HEK293 (cell line): ENCODE data around the gene FTSJ1.

ENCODE experiments used
- CTCF ChIA-PET: fragments of 350-600 bp; formaldehyde crosslinking; extraction: SDS; loops from one replicate; lab custom pipeline; 2021; ENCODE audit warnings: antibody characterized with exemption; lab: Yijun Ruan, JAX
- POLR2A ChIA-PET: fragments of 300-600 bp; formaldehyde crosslinking; extraction: SDS; loops from one replicate; lab custom pipeline; 2020; ENCODE audit warnings: antibody characterized with exemption, inconsistent platforms; lab: Yijun Ruan, JAX
- H3K27ac ChIP-seq: fragments of 200-500 bp; sonication (Bioruptor generic); 2 replicates; pipeline ENCODE4 v1.5.1; 2014; ENCODE audit warnings: low read depth, low read length, control low read depth, inconsistent platforms; ENCODE audit errors: extremely low read depth
- H3K36me3 ChIP-seq, 2 experiments: fragments of 200-500 bp in 1 of 2; sonication (Bioruptor generic) in 1 of 2; 1 replicate in 1 of 2; 2 replicates in 1 of 2; pipeline ENCODE4 v1.5.1; 2014 to 2017; ENCODE audit warnings: inconsistent platforms in 2 of 2, low read length in 2 of 2; ENCODE audit not compliant: control insufficient read depth in 2 of 2, insufficient read depth in 1 of 2
- H3K4me1 ChIP-seq: fragments of 200-500 bp; sonication (Bioruptor generic); 2 replicates; pipeline ENCODE4 v1.5.1; 2014; ENCODE audit warnings: mild to moderate bottlenecking, low read length, inconsistent platforms; ENCODE audit not compliant: control insufficient read depth, insufficient read depth
- H3K4me3 ChIP-seq: 2 replicates; pipeline ENCODE4 v1.5.1; 2011; ENCODE audit warnings: low read depth, mild to moderate bottlenecking, control low read depth, low read length, moderate library complexity
- H3K9me3 ChIP-seq: fragments of 200-500 bp; sonication (Bioruptor generic); 2 replicates; pipeline ENCODE4 v1.5.1; 2014; ENCODE audit warnings: low read depth, low read length, inconsistent platforms; ENCODE audit not compliant: control insufficient read depth, insufficient read depth
- SETDB1 ChIP-seq: IDR thresholded peaks from one replicate; pipeline ENCODE4 v1.6.1; 2017; ENCODE audit warnings: mild to moderate bottlenecking, low read length, moderate library complexity, mixed read lengths; ENCODE audit not compliant: insufficient read length
- ZBTB48 ChIP-seq: fragments of 450-650 bp; formaldehyde crosslinking; IDR thresholded peaks from 2 replicates; pipeline ENCODE4 v1.5.1; 2016; ENCODE audit warnings: missing biosample characterization, missing genetic modification characterization
- ZBTB49 ChIP-seq: fragments of 450-650 bp; formaldehyde crosslinking; IDR thresholded peaks from 2 replicates; pipeline ENCODE4 v1.5.1; 2016; ENCODE audit warnings: missing biosample characterization, missing genetic modification characterization, low read depth
- ZFHX2 ChIP-seq: fragments of 450-650 bp; formaldehyde crosslinking; conservative IDR thresholded peaks from 2 replicates; pipeline ENCODE4 v1.5.1; 2016; ENCODE audit warnings: missing biosample characterization, missing genetic modification characterization
- ZNF175 ChIP-seq: fragments of 450-650 bp; formaldehyde crosslinking; IDR thresholded peaks from 2 replicates; pipeline ENCODE4 v1.5.1; 2016; ENCODE audit warnings: missing biosample characterization, missing genetic modification characterization
- ZNF26 ChIP-seq: fragments of 450-650 bp; formaldehyde crosslinking; IDR thresholded peaks from 2 replicates; pipeline ENCODE4 v1.5.1; 2016; ENCODE audit warnings: missing biosample characterization, missing genetic modification characterization
- ZNF266 ChIP-seq: fragments of 450-650 bp; formaldehyde crosslinking; IDR thresholded peaks from 2 replicates; pipeline ENCODE4 v1.5.1; 2016; ENCODE audit warnings: missing biosample characterization, missing genetic modification characterization, low read depth
- ZNF324 ChIP-seq: fragments of 450-650 bp; formaldehyde crosslinking; IDR thresholded peaks from 2 replicates; pipeline ENCODE4 v1.5.1; 2016; ENCODE audit warnings: missing biosample characterization, missing genetic modification characterization
- ZNF341 ChIP-seq: fragments of 450-650 bp; formaldehyde crosslinking; IDR thresholded peaks from 2 replicates; pipeline ENCODE4; 2016; ENCODE audit warnings: low read depth, missing biosample characterization, missing genetic modification characterization
- ZNF416 ChIP-seq: fragments of 450-650 bp; formaldehyde crosslinking; IDR thresholded peaks from 2 replicates; pipeline ENCODE4 v1.5.1; 2016; ENCODE audit warnings: missing biosample characterization, missing genetic modification characterization
- ZNF501 ChIP-seq: fragments of 450-650 bp; formaldehyde crosslinking; IDR thresholded peaks from 2 replicates; pipeline ENCODE4 v1.5.1; 2016; ENCODE audit warnings: missing biosample characterization, missing genetic modification characterization
- ZNF548 ChIP-seq: fragments of 450-650 bp; formaldehyde crosslinking; IDR thresholded peaks from 2 replicates; pipeline ENCODE4 v1.5.1; 2016; ENCODE audit warnings: missing biosample characterization, missing genetic modification characterization
- ZNF561 ChIP-seq: fragments of 450-650 bp; IDR thresholded peaks from 2 replicates; pipeline ENCODE4 v1.5.1; 2018; ENCODE audit warnings: missing biosample characterization, missing genetic modification characterization, borderline replicate concordance
- ZNF629 ChIP-seq: fragments of 450-650 bp; formaldehyde crosslinking; IDR thresholded peaks from 2 replicates; pipeline ENCODE4 v1.5.1; 2017; ENCODE audit warnings: missing biosample characterization, missing genetic modification characterization
- TF ChIP-seq, protein P1 (sequence below): fragments of 450-650 bp; formaldehyde crosslinking; IDR thresholded peaks from 2 replicates; pipeline ENCODE4 v1.5.1; 2016; ENCODE audit warnings: missing biosample characterization, missing genetic modification characterization
- TF ChIP-seq, protein P2 (sequence below): fragments of 450-650 bp; formaldehyde crosslinking; IDR thresholded peaks from 2 replicates; pipeline ENCODE4; 2016; ENCODE audit warnings: missing biosample characterization, missing genetic modification characterization

Gene FTSJ1

GRCh38 chrX:48472851-48473703, 2.9 kb upstream of the FTSJ1 start:
- ChIA-PET CTCF (interaction anchor here (0.7 kb wide), 2 partner anchors 31 to 1312 kb away, joined by 3 to 4 read pairs; no protein-coding TSS in a partner anchor), POLR2A (no interaction called here)
- TF ChIP-seq ZNF175 (tag by site-specific recombination) (no peak), ZNF341 (tag by site-specific recombination) (peak; percentile 54; the same call in 1 of the 2 replicates)
- Histone ChIP-seq H3K36me3 (peaks cover 0 to 3% of the 10 kb centered on the region in 2 experiments; a peak in 1 of 3 replicates), H3K4me1 (0 out of 2 replicates have a peak, but pooled peaks cover 2% of the 10 kb centered on the region), H3K9me3 (no peaks in the 10 kb centered on the region), H3K4me3 (no peak overlapping the region), H3K27ac (no peak overlapping the region)

DNA sequence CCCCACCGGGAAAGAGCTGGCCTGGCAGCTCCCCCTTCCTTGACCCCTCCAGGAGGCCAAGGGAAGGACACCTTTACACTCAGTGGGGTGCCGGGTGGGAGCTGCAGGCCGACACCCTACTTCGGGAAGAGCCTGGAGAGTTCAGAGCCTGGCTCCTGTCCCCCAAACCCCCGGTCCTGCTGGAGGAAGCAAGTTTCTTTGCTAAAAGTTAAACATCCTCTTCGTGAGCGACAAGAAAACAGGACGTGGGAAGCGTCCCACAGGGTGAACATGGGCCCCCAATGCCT, 2.4 kb upstream of the FTSJ1 start:
- ChIA-PET POLR2A (interaction anchor here (0.8 kb wide), 1 partner anchor 11 kb away, joined by 3 read pairs; no protein-coding TSS in a partner anchor), CTCF (interaction anchor here (0.6 to 1.0 kb wide), 4 partner anchors 9 to 1312 kb away, joined by 3 to 4 read pairs (median 4); no protein-coding TSS in a partner anchor)
- H3K27ac ChIP-seq = no peak overlapping the region
- peaks cover 0 to 9% of the 10 kb centered on the region in 2 experiments; a peak in 2 of 3 replicates for H3K36me3 ChIP-seq
- H3K9me3 ChIP-seq = no peaks in the 10 kb centered on the region
- H3K4me1 ChIP-seq = 0 out of 2 replicates have a peak, but pooled peaks cover 2% of the 10 kb centered on the region
- H3K4me3 ChIP-seq = no peak overlapping the region
- no peak for TF ChIP-seq ZFHX2 (tag by site-specific recombination)
- TF ChIP-seq ZNF629 (tag by site-specific recombination) = no peak
- TF ChIP-seq ZNF548 (tag by site-specific recombination) = no peak

DNA sequence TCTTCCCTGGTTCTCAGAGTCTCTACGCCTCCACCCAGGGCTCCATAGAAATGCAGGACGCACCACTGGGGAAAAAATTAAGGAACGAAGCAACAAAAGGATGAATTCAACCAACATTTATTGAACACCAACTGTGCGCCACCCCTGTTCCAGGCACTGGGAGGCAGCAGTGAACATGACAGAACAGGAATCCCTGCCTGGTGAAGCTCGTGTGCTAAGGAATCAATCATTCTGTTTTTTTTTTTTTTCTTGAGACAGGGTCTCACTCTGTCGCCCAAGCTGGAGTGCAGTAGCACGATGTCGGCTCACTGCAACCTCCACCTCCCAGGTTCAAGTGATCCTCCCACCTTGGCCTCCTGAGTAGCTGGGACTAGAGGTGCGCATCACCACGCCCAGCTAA, 1.9 kb upstream of the FTSJ1 start:
- POLR2A ChIA-PET = interaction anchor here (0.8 kb wide), 1 partner anchor 11 kb away, joined by 3 read pairs; no protein-coding TSS in a partner anchor
- Histone ChIP-seq H3K36me3 (peaks cover 0 to 13% of the 10 kb centered on the region in 2 experiments; a peak in 2 of 3 replicates), H3K4me1 (0 out of 2 replicates have a peak, but pooled peaks cover 2% of the 10 kb centered on the region), H3K4me3 (no peak overlapping the region), H3K9me3 (no peaks in the 10 kb centered on the region), H3K27ac (no peak overlapping the region)
- TF ChIP-seq ZNF266 (tag by site-specific recombination) = no peak
- TF ChIP-seq, protein P1, sequence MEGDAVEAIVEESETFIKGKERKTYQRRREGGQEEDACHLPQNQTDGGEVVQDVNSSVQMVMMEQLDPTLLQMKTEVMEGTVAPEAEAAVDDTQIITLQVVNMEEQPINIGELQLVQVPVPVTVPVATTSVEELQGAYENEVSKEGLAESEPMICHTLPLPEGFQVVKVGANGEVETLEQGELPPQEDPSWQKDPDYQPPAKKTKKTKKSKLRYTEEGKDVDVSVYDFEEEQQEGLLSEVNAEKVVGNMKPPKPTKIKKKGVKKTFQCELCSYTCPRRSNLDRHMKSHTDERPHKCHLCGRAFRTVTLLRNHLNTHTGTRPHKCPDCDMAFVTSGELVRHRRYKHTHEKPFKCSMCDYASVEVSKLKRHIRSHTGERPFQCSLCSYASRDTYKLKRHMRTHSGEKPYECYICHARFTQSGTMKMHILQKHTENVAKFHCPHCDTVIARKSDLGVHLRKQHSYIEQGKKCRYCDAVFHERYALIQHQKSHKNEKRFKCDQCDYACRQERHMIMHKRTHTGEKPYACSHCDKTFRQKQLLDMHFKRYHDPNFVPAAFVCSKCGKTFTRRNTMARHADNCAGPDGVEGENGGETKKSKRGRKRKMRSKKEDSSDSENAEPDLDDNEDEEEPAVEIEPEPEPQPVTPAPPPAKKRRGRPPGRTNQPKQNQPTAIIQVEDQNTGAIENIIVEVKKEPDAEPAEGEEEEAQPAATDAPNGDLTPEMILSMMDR = 0 out of 2 replicates have a peak, but pooled peaks have one; percentile 19
- no peak for TF ChIP-seq ZBTB49 (tag by site-specific recombination)
- TF ChIP-seq ZNF324 (tag by site-specific recombination) = no peak
- CTCF ChIA-PET = interaction anchor here (0.5 to 1.1 kb wide), 6 partner anchors 8 to 373 kb away, joined by 3 to 7 read pairs (median 4); no protein-coding TSS in a partner anchor

- POLR2A ChIA-PET = interaction anchor here (0.8 kb wide), 1 partner anchor 12 kb away, joined by 3 read pairs; no protein-coding TSS in a partner anchor
- CTCF ChIA-PET = interaction anchor here (0.5 to 1.1 kb wide), 5 partner anchors 13 to 373 kb away, joined by 3 to 7 read pairs (median 3); no protein-coding TSS in a partner anchor
- Histone ChIP-seq H3K36me3 (peaks cover 0 to 18% of the 10 kb centered on the region in 2 experiments; a peak in 2 of 3 replicates), H3K27ac (no peak overlapping the region), H3K4me3 (no peak overlapping the region), H3K9me3 (no peaks in the 10 kb centered on the region), H3K4me1 (0 out of 2 replicates have a peak, but pooled peaks cover 2% of the 10 kb centered on the region)
- TF ChIP-seq ZNF416 (tag by site-specific recombination) = no peak
- TF ChIP-seq ZNF501 (tag by site-specific recombination) = no peak
- TF ChIP-seq, protein P2, sequence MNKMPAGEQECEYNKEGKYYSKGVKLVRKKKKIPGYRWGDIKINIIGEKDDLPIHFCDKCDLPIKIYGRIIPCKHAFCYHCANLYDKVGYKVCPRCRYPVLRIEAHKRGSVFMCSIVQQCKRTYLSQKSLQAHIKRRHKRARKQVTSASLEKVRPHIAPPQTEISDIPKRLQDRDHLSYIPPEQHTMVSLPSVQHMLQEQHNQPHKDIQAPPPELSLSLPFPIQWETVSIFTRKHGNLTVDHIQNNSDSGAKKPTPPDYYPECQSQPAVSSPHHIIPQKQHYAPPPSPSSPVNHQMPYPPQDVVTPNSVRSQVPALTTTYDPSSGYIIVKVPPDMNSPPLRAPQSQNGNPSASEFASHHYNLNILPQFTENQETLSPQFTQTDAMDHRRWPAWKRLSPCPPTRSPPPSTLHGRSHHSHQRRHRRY (tag by site-specific recombination) = no peak
- TF ChIP-seq SETDB1 = no peak
- TF ChIP-seq ZNF561 = no peak
- no peak for TF ChIP-seq ZNF26 (tag by site-specific recombination)
- TF ChIP-seq ZBTB48 (tag by site-specific recombination) = no peak
Observed at GRCh38 chrX:48474581-48474980, 1.4 kb upstream of the FTSJ1 start.
